NCI-H1417 (cell line): ENCODE measurements around the gene SPTLC3.

Experiments used
- DNase-seq, 3 experiments: peaks; one replicate each; lab custom pipeline; 2025; lab: John Stamatoyannopoulos, UW

SPTLC3 gene

DNA sequence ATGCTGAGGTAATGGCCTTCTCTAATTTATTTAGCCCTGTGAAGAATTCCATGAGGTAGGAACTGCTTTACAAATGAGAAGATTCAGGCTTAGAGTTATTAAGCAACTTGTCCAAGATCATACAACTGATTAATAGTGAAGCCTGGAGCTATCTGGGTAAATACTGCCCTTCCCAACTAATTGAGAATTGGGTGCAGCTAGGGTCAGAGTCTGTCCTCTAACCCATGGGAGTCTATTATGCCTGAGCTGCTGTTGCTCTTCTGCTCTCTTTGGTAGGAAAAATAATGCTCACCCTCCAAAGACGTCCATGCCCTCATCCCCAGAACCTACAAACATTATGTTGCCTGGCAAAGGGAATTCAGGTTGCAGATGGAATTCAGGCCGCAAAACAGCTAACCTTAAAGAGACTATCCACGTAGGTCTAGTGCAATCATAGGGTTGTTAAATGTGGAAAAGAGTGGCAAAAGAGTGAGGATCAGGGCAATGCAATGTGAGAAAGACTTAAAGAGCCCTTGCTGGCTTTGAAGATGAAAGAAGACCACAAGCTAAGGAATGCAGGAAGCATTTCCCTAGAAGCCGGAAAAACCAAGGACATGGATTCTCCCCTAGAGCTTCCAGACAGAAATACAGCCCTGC is 90.1 kb downstream of the SPTLC3 start:
- DNase-seq: no peak

DNA sequence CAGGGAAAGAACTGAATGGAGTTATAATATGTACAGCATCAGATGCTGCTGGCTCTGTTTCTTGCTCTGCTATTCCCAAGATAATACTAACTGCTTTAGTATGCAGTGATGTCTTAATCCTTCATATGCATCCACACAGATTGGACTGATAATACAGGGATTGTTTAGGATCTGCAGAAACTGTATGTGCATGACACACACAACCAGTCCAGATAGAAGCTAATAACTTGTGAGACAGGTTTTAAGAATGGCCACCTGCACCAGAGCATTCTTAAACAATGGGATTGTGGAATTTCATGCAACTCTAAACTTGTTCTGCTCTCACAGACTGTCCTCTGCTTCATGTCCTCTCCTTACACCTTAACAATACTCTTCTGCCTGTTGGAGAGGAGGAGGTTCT is 90.9 kb downstream of the SPTLC3 start:
- DNase-seq: no peak

DNA sequence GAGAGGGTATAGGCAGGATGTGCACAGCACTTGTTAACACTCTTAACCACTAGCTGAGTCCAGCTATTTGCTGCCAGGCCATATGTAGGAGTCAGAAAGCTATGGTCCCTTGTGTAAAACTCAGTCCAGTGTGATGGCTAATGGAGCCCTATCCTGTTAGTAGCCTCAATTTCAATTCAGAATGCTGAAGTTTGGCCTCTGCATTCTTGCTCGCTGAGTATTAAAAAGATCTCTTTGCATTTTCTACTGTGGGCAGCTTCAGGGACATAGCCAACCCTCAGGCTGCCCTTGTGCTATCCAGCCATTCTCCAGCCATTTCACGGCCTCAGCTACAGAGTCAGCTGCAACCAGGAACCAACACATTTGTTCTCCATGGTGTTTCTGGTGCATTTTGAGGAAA is 92.5 kb downstream of the SPTLC3 start:
- no peak for DNase-seq

DNA sequence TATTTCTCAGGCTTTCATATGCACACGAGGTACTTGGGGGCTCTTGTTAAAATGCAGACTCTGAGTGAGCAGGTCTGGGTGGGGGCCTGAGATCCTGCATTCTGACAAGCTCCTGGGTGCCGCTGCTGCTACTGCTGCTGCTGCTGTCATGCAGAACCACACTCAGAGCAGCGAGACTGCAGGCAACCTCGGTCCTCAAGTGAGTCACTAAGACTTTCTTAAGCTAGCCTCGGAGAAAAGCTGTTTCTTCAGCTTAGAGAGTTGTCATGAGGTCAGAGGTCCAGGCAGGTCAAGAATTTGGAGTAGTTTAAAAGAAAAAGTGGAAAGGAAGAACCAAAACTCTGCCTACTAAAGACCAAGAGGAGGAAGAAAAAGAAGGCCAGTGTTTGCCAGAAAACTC is 92.9 kb downstream of the SPTLC3 start:
- DNase-seq: no peak

DNA sequence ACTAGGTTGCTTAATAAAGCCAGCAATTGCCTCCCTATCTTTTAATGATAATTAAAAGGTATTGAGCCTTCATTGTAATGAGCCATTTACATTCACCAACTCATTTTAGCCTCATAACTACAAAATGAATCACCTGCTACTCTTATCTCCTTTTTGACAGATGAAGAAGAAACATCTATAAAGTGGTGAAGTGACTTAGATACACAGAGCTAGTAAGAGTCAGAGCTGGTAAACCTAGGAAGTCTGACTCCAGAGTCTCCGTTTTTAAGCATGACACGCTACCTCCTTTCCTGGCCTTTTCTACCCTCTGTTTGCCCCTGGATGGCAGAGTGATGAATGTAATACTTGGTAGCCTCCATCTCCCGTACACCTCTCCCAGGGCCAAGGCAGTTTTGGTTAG is 93.5 kb downstream of the SPTLC3 start:
- no peak for DNase-seq

DNA sequence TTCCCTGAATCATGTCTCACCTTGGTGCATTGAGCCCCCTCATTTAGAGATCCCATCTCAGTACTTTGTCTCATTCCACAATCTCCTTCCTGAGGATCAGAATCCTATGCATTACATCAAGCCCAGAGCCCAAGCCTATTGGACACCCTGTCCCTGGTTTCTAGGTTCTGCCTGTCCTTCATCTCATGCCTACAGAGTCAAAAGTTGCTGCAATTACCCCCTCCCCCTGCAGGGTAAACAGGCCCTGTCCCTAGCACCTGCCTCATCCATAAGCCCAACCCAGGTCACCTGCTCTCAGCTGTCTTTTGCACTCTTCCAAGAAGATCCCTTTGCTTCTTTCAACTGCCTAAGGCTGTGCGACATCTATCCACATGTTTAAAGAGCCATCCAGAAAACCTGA is 93.9 kb downstream of the SPTLC3 start:
- DNase-seq: peak in 2 of 3 experiments; percentile 39 to 63

DNA sequence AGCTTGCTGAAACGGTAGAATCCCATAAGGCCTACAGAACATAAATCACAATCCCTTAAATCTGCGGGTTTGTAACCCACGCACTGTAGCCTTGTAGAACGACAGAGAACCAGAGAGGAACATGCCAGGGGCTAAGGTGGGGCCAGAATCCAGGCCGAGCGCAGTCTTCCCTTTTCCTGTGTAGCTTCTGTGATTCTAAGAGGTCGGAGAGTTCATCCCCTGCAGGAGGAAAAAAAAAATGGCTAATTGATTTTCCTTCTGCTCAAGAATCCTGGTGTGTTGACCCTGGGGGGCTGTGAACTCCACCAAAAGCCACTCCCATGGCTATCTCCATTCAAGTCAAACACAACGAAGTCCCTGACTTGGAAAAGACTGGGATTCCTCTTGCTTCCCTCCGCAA is 96.3 kb downstream of the SPTLC3 start:
- peak in 1 of 3 experiments; percentile 48 for DNase-seq

DNA sequence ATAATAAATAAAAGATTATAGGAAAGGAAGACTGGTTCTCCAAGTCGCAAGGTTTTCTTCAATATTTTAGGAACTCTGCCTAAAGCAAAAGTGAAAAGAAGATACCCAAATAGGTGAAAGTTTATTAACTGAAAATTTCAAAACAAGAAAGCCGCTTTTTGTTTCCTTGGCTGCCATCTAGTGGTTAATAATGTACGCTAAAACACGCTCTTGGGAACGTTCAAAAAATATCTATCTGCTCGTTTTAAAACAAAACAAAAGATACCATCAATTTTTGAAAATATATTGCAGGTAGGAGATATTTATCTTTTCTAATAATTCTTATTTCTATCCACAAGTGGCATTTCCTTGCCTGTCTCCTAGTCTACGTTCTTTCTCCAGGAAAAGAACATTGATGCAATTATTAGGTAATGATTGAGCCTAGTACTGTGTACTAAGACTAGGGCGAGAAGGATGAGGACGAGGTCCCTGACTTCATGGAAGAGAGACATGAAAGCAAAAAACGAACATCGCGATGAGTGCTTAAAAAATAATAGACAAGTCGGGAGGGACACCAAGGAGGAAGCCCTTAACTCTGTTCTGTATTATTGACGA is 97.2 kb downstream of the SPTLC3 start:
- DNase-seq: peak; percentile 27 to 72 (median 44)

DNA sequence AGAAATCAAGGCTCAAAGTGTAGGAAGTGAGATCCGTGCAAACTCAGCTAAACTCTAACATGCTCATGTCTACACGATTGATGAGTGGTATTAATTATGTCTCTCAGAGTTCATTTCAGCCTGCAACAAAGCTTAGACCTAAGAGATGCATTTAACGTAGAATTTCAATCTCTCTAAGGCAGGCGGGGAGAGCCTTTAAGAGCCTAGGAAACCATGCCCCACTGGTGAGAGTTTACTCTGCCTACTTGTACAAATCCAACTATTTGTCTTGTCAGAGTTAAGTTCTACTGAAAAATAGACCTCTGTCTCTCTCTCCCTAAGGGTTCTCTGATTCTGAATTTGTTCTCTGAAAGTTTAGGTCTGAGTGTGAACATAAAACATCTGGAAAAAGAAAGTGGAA is 100.9 kb downstream of the SPTLC3 start:
- DNase-seq: no peak

DNA sequence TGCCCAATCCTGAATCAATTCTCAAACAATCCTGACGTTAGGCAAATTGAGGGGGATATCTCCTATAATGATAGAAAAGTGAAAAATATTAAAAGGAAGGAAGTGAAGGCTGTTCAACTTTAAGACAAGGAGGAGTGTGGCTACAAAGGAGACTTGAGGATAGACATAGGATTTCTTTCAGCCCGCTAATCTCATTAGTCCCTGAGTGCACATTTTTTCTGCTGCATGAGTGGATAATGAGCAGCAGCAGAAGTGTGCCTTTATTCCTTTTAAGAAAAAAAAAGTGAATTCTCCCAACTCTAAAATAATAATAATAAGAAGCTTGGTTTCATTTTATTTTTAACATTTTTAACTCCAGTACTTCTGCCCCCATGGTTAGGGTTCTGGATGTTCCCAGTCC is 102.0 kb downstream of the SPTLC3 start:
- no peak for DNase-seq

DNA sequence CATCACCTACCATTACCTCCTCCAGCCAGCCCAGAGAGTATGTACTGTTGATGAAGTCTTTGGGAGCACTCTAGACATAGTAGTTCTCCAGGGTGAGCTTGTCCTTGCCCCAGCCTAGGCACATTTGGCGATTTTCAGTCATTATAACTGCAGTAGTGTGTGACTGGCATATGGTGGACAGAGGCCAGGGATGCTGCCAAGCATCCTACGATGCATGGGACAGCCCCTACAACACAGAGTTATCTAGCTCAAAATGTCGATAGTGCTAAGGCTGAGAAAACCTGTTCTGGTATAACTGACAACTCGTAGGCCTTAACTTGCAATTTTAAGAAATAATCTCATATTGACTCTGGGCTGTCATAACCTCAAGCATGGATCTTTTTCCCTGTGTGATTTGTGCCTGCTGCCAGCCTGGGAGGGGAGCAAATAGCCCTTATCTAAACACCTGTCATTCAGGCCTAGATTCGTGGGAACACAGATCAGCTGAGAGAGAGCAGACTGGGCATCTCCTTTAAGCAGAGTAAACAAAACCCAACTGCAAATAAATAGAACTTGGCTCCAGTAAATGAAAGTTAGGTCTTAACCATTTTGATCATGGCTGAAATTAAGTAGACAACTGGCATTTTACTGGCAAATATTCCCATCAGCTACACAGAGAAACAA is 102.6 kb downstream of the SPTLC3 start:
- DNase-seq: peak in 2 of 3 experiments; percentile 35 to 80

DNA sequence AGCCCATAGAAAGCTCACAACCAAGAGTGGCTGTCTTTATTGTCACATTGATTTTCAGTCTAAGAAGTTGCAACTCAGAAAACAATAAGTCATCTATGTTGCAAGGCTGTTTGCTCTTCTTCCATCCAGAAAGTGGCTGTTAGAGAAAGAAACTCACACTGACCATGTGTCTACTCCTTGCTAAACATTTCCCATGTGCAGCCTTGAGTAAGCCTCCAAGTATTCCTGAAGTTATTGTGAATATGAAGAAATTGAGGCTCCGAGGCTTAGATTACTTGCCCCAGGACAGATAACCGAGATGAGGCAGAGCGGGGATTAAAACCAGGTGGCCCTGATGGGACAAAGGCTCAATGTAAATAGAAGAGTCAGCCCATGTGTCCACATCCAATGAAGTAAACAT is 105.0 kb downstream of the SPTLC3 start:
- no peak for DNase-seq

DNA sequence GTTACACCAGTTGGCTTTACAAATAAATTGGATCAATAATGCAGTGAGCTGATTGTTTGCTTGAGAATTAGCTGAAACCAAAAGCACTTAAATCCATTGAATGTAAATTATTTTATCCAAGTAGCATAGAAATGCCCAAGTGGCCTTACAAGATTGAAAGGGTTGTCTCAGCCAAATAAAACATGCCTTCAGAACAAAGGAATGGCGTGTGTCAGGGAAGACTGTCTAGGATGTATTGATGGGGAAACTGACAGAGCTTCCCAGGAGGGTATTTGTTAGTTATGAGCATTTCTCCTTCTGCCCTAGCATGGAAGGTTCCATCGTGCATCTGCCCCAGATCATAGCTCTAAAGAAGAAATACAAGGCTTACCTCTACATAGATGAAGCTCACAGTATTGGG is 108.4 kb downstream of the SPTLC3 start:
- DNase-seq: no peak

DNA sequence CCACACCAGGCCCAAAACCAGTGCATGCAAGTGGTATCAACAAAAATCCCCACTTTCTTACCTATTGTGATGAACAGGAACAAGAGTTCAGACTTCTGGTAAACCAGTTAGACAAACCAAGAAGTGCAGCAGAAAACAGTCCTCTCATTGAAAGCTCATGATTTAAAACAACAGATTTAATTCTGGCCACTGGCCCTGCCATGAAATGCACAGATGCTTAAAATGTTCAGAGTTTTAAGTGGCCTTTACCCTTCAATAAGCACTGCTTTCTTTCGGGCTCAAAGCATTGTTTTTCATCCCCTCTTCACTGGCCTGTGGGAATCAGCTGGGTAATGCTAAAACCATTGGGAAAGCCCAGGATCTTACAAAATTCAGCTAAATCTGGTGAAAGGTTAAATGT is 109.9 kb downstream of the SPTLC3 start:
- DNase-seq: no peak

DNA sequence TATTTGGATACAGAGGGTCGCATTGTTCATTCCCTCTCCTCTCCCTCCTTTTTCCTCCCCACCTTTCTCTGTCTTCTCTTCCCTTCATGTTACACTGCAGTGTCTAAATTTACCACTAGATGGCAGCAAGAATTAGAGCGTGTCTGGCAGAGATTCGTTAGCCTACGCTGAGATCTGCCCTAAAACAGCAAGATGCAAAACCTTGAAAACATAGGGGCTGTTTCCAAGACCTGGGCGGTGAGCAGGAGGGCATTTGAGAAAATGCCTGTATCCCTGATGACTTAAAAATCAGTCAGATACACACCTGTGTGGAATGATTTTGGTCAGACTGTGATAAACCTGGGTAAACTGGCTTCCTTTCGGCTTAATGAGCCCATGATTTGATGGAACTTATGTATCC is 110.8 kb downstream of the SPTLC3 start:
- DNase-seq: peak; percentile 64 to 94 (median 67)

DNA sequence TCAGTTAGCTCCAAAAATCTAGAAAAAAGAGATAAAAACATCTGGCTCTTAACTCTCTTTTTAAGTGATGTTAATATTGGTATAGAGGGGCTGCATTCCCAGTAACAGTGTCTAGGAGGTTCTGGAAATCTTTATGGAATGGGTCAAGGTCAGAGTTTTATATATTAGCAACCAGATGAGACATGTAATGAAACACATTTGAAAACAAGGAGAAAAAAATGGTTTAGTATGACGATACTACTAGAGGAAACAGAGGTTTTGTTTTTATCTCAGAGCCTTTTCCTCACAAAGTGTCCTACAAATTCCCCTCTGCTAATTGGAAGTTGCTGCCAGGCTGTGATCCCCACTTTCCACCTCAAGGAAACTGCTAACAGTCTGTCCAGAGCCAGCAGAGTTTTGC is 111.7 kb downstream of the SPTLC3 start:
- no peak for DNase-seq

DNA sequence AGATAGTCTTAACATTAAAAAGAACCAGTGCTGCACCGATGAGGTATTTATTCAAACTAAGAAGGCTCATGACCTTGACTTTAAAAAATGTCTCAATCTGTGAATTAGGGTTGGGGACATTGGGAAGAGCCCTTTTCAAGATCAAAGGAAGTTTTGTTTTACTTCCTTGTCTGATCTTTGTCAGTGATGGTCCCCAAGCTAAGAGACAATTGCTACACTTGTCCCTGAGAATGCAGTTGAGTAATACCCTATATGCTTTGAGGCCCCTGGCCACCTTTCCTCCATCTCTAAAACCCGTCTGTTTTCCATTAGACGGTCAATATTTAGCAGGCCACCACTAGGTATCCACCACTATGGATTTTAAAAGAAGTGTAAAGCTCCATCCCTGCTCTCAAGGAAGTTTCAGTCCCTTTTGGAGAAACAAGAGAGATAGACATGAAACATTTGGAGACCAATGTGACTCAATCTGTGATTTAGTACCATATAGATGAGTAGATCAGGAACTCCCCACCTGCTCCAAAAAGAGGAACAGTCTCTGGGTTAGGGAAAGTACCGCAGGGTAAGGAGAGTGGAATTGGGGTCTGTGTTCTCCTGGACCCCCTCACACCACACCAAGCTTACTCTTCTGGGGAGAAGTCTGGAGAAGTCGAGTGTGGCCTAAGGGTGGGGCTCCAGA is 113.2 kb downstream of the SPTLC3 start:
- DNase-seq: no peak

DNA sequence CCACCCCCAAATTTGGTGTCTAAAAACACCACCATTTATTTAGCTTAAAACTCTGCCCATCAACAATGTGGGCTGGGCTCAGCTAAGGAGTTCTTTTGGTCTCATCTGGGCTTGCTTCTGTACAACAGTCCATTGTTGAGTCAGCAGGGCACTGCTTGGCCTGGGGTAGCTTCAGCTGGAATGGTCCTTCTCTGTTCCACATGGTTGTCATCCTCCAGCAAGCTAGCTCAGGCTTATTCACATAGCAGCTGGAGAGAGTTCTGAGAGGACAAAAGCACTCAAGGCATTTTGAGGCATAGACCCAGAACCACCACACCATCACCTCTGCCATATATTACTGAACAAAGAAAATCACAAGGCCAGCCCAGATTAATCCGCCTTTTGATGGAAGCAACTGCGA is 116.7 kb downstream of the SPTLC3 start:
- no peak for DNase-seq

DNA sequence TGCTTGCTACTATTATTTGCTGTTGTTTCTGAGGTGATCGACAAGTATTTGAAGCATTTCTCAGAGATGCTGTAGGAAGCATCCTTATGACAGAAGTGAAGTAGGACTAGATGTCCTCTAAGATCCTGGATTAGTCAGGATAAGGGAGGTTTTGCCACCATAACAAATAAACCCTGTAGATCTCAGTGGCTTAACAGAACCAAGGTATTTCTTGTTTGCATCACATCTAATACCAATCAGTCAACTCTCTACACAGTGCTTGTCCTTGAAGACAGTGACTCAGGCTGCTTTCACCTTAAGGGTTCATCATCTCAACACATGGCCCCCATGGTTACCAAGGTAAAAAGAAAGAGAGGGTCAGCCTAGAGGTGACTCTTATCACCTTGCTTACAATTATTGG is 119.4 kb downstream of the SPTLC3 start:
- DNase-seq: no peak

DNA sequence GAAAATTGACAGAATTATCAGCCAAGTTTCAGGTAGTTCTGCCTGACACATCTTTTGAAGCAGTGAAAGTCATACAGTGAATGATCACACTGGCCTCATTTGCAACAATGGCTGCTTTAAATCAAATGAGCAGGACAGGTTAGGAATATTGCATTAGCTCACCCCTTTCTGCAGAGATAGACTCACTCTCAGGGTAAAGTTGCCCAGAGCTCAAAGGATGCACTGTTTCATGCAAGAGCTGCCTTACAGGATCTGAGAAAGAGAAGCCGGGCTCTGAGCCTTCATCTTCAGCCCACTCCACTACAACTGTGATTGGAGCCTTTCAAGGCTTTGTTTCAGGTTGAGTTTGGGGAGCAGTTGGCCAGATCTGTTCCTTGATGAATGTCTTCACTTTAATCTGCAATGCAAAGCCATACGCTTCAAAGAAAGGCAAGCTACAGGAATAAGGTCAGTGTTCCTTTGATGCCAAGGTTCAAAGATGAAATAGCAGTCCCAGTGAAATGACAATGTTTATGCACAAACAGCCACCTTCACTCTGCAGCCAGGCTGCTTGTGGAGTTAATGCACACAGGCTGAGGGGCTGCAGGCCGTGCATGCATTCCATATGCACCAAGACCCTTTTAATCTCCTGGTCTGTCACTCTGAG is 121.4 kb downstream of the SPTLC3 start:
- DNase-seq: no peak

DNA sequence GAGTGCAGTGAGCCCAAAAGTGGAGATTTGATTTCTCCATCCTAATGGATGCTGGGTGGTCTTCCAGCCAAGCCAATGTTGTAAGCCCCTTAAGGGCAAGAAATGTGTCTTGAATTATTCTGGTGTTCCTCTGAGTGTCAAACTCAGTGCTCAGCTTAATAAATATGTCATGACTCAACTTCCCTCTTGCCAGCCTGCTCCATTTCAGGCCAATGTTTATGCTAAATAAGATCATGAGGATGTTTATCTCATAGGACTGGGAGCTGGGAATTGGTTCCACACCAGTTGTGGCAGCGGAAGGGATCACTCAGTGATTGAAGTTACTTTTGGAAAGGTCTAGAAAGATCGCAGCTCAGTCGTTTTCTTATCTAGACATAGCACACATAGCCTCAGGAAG is 121.9 kb downstream of the SPTLC3 start:
- DNase-seq: no peak

DNA sequence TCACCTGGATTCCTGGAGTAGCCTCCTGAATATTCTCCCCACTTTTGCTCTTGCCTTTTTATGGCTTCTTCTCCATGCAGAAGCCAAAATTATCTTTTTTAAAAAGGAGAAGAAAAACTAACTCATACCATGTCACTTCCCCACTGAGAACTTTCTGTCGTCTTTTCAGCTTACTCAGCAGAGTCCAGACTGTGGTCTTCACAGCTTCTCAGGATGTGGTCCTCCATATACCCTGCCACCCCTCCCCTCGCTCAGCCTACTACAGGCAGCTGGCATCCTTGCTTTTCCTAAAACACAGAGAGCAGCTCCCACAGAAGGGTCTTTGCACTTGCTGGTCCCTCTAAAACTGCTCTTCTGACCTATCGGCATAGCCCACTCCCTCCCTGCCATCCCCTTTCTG is 122.9 kb downstream of the SPTLC3 start:
- no peak for DNase-seq
